OCI-LY7 (cell line): ENCODE measurements around the gene FOXL3.

ENCODE experiments used
- CTCF ChIP-seq: fragments of 200-600 bp; sonication (generic); conservative IDR thresholded peaks from 2 replicates; pipeline ENCODE4 v1.5.1; 2014; ENCODE audit warnings: mild to moderate bottlenecking, antibody characterized with exemption, low read length, moderate library complexity, mixed read lengths
- EZH2phosphoT487 ChIP-seq: fragments of 200-600 bp; sonication (generic); IDR thresholded peaks from 2 replicates; pipeline ENCODE4 v1.6.1; 2018; ENCODE audit warnings: low read depth, borderline replicate concordance, mild to moderate bottlenecking, mixed run types, antibody characterized with exemption, low read length, moderate library complexity, mixed read lengths

DNA sequence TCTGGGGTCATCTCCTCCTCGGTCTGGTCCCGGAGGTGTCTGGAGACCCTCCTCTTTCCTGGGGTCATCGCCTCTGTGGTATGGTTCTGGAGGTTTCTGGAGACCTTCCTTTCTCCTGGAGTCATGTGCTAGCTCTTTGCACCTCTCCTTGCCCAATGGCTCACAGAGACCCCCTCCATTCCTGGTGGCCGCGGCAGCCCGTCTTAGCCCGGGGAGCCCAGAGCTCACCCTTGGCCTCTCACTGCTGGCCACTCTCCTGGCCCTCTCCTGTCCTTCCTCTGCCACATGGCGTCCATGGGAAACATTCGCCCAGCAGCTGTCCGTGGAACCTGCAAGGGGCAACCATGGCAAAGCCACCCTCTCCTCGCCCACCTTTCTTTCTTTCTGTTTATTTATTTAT lies 20.2 kb upstream of the FOXL3 start:
- TF ChIP-seq CTCF, result no peak
- TF ChIP-seq EZH2phosphoT487, result no peak
